ENCODE data around the gene ACSS1.

The ACSS1 gene

DNA sequence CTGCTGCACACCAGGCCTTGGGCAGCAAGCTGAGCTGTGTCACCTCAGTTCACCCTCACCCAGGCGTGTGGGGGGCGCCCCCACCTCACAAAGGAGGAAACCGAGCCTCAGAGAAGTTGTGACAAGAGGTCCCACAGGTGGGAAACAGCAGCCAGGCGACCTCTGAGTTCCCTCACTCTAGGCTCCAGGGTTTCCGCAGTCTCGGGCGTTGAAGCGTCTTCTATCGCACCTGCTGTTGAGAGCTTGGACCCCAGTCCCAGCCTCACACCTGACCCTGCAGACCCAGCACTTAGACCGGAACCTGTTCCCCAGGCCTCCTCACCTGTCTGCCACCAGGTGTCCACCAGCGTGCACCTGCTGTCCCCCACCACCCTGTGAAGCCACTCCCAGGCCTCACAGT lies 43.1 kb downstream of the ACSS1 start:
- Histone ChIP-seq H3K9me3 (ENCODE audit: insufficient read depth, low read length) (no peaks in the 10 kb centered on the region), H3K36me3 (ENCODE audit: insufficient read depth, insufficient read length, low read length) (no peaks in the 10 kb centered on the region), H3K4me3 (ENCODE audit: insufficient read length, low read depth) (no peak overlapping the region), H3K4me1 (ENCODE audit: insufficient read depth, insufficient read length) (peaks cover 2% of the 10 kb centered on the region), H3K27me3 (ENCODE audit: insufficient read depth, insufficient read length) (no peaks in the 10 kb centered on the region), H3K9ac (ENCODE audit: insufficient read length, low read depth) (no peak overlapping the region)
- no peak for DNase-seq (ENCODE audit: low read depth, low spot score)
- TF ChIP-seq SUZ12 (IDR thresholded peaks at IDR 0.05; ENCODE audit: extremely low read depth, insufficient read depth, insufficient read length), result no peak

DNA sequence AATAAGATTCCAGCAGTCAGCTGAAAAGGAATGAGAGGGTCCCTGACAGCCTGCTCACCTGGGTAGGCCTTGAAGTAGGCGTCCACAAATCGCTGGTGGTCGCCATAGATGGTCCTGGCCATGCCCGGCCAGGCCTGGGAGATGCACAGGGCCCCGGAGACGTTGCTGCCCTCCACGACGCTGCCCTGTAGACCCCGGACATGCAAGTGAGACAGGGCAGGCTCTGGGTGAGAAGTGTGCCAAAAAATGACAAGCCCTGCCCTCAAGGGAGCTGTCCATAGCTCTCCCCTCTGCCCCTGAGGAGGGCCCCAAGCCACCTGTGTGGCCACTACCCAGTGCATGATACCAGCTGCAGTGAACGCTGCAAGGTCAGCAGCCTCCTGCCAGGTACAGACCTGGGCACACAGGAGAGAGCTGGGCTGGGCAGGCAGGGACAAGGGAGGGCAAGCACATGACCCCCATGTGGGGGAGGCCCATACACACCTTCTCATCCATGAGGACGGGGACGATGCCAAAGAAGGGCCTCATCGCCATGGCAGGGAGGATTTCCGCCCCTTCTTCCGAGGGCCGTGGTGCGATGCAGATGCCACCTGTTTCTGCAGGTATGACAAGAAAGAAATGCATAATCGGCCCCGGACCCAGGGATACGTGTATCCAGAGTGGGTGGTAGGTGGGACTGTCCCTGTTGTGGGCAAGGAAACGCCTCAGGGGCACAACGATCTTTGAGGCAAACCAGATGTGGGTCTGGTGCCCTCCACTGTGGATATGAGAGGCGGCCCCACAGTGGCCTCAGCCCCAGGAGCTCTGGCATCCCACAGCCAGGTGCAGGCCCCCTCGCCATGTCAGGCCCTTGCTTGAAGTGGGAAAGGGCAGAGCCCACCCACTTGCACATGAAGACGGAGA lies 44.2 kb downstream of the ACSS1 start:
- DNase-seq (ENCODE audit: low read depth, low spot score), result no peak
- no peaks in the 10 kb centered on the region for H3K9me3 ChIP-seq (ENCODE audit: insufficient read depth, low read length)
- no peak overlapping the region for H3K4me3 ChIP-seq (ENCODE audit: insufficient read length, low read depth)
- H3K4me1 ChIP-seq (ENCODE audit: insufficient read depth, insufficient read length), result peaks cover 2% of the 10 kb centered on the region
- no peak for TF ChIP-seq ZNF274 (IDR thresholded peaks at IDR 0.05; ENCODE audit: low read depth, low read length)
- H3K9ac ChIP-seq (ENCODE audit: insufficient read length, low read depth), result no peak overlapping the region
- no peaks in the 10 kb centered on the region for H3K36me3 ChIP-seq (ENCODE audit: insufficient read depth, insufficient read length, low read length)
- H3K27me3 ChIP-seq (ENCODE audit: insufficient read depth, insufficient read length), result no peaks in the 10 kb centered on the region

DNA sequence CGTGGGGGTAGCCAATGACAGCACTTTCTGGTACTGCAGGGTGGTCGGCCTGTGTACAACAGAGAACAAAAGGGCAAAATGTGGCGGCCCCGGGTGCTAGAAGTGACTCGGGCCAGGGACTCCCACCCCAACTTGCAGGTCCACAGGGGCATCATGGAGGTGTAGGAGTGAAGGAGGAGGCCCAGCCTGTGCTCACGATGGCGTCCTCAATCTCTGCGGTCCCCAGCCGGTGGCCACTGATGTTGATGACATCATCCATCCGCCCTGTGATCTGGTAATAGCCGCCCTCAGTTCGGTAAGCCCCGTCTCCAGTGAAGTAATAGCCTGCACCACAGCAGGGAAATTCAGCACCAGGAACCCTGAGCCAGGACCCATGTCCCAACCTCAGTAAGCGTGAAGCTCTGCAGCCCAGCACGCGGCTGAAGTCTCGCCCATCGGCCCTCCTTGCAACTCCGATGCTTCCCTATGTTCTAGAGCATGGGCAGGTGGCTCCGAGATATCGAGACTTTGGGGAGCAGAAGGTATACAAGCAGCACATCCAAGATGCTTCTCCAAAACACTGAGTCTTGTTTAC lies 45.2 kb downstream of the ACSS1 start:
- Histone ChIP-seq H3K9me3 (ENCODE audit: insufficient read depth, low read length) (no peaks in the 10 kb centered on the region), H3K36me3 (ENCODE audit: insufficient read depth, insufficient read length, low read length) (no peaks in the 10 kb centered on the region), H3K27me3 (ENCODE audit: insufficient read depth, insufficient read length) (no peaks in the 10 kb centered on the region), H3K4me1 (ENCODE audit: insufficient read depth, insufficient read length) (peaks cover 2% of the 10 kb centered on the region), H3K4me3 (ENCODE audit: insufficient read length, low read depth) (no peak overlapping the region), H3K9ac (ENCODE audit: insufficient read length, low read depth) (no peak overlapping the region)
- TF ChIP-seq ZNF274 (IDR thresholded peaks at IDR 0.05; ENCODE audit: low read depth, low read length) (no peak), YY1 (IDR thresholded peaks at IDR 0.05; ENCODE audit: insufficient read depth, insufficient read length) (no peak), SUZ12 (IDR thresholded peaks at IDR 0.05; ENCODE audit: extremely low read depth, insufficient read depth, insufficient read length) (no peak)
- DNase-seq (ENCODE audit: low read depth, low spot score), result no peak

DNA sequence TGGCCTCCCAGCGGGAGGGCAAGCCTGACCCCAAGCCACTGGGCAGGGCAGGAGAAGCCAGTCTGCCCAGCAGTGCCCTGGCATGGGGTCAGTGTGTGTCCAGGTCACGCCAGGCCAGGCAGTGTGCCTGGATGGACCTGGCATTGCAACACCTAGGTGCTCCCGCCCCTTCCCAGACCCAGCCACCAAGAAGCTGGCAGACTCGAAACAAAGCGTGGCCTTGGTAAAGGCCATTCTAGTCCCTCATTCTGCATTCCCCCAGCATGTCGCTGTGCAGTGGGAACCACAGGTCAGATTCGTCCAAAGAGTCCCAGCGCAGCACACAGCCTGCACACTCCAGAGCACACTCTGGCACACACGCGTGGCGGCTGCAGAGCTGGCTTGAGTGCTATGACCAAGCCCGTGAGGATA lies 46.1 kb downstream of the ACSS1 start:
- Histone ChIP-seq H3K36me3 (ENCODE audit: insufficient read depth, insufficient read length, low read length) (no peaks in the 10 kb centered on the region), H3K9ac (ENCODE audit: insufficient read length, low read depth) (no peak overlapping the region)

DNA sequence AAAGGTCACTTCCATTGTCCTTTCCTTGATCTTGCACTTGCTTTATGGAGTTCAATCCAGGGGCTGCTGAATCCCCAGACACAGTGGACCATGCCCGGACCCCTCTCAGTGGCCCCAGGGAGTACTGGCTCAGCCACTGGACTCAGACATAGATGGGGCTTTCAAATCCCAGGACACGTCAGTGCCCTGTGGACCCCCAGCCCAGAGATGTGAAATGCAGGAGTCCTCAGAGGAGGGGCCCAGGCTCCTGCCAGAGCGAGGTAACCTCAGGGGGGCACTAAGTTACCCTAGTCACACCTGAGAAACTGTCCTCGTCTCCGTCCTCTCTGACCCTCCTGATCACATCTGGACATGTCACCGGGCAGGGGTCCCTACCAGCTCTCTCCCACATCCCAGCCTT lies 46.7 kb downstream of the ACSS1 start:
- Histone ChIP-seq H3K4me1 (ENCODE audit: insufficient read depth, insufficient read length) (no peaks in the 10 kb centered on the region), H3K27me3 (ENCODE audit: insufficient read depth, insufficient read length) (no peaks in the 10 kb centered on the region), H3K9me3 (ENCODE audit: insufficient read depth, low read length) (no peaks in the 10 kb centered on the region), H3K4me3 (ENCODE audit: insufficient read length, low read depth) (no peak overlapping the region), H3K9ac (ENCODE audit: insufficient read length, low read depth) (no peak overlapping the region), H3K36me3 (ENCODE audit: insufficient read depth, insufficient read length, low read length) (no peaks in the 10 kb centered on the region)
- TF ChIP-seq YY1 (IDR thresholded peaks at IDR 0.05; ENCODE audit: insufficient read depth, insufficient read length) (no peak), ZNF274 (IDR thresholded peaks at IDR 0.05; ENCODE audit: low read depth, low read length) (no peak), SUZ12 (IDR thresholded peaks at IDR 0.05; ENCODE audit: extremely low read depth, insufficient read depth, insufficient read length) (no peak)
- DNase-seq (ENCODE audit: low read depth, low spot score), result no peak

More for the DNA sequence above, 46.1 kb downstream of the ACSS1 start:
- TF ChIP-seq ZNF274 (IDR thresholded peaks at IDR 0.05; ENCODE audit: low read depth, low read length) (no peak), SUZ12 (IDR thresholded peaks at IDR 0.05; ENCODE audit: extremely low read depth, insufficient read depth, insufficient read length) (no peak), YY1 (IDR thresholded peaks at IDR 0.05; ENCODE audit: insufficient read depth, insufficient read length) (no peak)
- Histone ChIP-seq H3K4me1 (ENCODE audit: insufficient read depth, insufficient read length) (no peaks in the 10 kb centered on the region), H3K4me3 (ENCODE audit: insufficient read length, low read depth) (no peak overlapping the region), H3K27me3 (ENCODE audit: insufficient read depth, insufficient read length) (no peaks in the 10 kb centered on the region), H3K9me3 (ENCODE audit: insufficient read depth, low read length) (no peaks in the 10 kb centered on the region)
- DNase-seq (ENCODE audit: low read depth, low spot score), result no peak

DNA sequence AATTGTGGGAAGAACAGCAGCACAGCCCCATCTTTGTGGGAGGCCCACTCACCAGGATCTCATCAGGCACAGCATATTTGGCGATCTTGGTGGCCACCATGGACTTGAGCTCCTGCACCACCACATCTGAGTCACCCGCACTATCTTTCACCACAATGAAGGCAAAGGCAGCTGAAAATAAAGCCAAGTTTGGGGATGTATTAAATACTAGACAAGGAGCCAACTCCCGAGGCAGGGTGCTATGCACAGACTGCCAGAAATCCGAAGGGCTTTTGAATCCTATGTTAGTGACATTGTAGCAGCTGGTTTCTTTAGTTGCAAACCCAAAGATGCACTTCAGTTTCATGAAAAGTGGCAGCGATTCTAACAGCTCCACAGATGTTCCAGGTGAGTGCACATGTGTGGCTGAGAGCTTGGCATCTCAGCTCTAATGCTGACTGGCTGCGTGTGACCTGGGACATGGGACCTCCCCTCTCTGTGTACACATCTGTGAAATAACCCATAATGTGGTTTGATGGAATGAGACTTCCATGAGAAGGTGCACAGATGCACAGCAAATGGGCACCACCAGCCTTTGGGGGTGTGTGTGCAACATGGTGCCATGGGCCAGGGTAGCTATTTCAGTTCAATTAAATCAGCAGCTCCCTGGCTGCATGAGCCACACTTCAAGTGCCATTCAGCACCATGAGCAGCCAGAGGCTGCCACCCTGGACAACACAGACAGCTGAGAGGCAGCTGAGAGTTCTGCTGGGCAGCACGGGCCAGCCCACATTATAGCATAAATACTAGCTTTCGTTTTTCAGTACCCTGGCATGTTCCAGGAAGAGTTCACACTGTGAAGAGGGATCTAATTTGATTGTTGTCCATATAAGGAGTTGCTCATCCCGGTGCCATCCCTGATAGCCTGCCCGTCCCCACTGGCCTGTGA lies 48.5 kb downstream of the ACSS1 start:
- no peaks in the 10 kb centered on the region for H3K36me3 ChIP-seq (ENCODE audit: insufficient read depth, insufficient read length, low read length)
- no peaks in the 10 kb centered on the region for H3K9me3 ChIP-seq (ENCODE audit: insufficient read depth, low read length)
- TF ChIP-seq ZNF274 (IDR thresholded peaks at IDR 0.05; ENCODE audit: low read depth, low read length) (no peak), YY1 (IDR thresholded peaks at IDR 0.05; ENCODE audit: insufficient read depth, insufficient read length) (no peak), SUZ12 (IDR thresholded peaks at IDR 0.05; ENCODE audit: extremely low read depth, insufficient read depth, insufficient read length) (no peak)
- no peak overlapping the region for H3K4me3 ChIP-seq (ENCODE audit: insufficient read length, low read depth)
- H3K4me1 ChIP-seq (ENCODE audit: insufficient read depth, insufficient read length), result no peaks in the 10 kb centered on the region
- no peak overlapping the region for H3K9ac ChIP-seq (ENCODE audit: insufficient read length, low read depth)
- H3K27me3 ChIP-seq (ENCODE audit: insufficient read depth, insufficient read length), result no peaks in the 10 kb centered on the region
- DNase-seq (ENCODE audit: low read depth, low spot score), result no peak
